Measurements from ENCODE around the gene CAPZB. TPM values are rescaled to one million over a fixed set of nuclear protein-coding genes. Genes with fewer than 3 reads are reported as not detected.

The CAPZB gene
- total RNA-seq, 3 donors from 2014 or later = 112 to 114 (median 113) TPM

- no peak for TF ChIP-seq POLR2A (IDR thresholded peaks at IDR 0.05)
- no peak for TF ChIP-seq CTCF (IDR thresholded peaks at IDR 0.05)
- TF ChIP-seq POLR2AphosphoS5 (IDR thresholded peaks at IDR 0.05) = no peak
- Histone ChIP-seq H3K4me3 (no peak overlapping the region), H3K27ac (peak overlapping the region; percentile 66 to 89), H3K36me3 (no peaks in the 10 kb centered on the region), H3K9me3 (no peaks in the 10 kb centered on the region), H3K27me3 (no peaks in the 10 kb centered on the region), H3K4me1 (no peaks in the 10 kb centered on the region)
- intact Hi-C loops (cut with DNase I; ENCODE audit: low total_unique reads) = no loop called here
- DNase-seq (ENCODE audit: low spot score in 2 of 2) = no peak
Observed at GRCh38 chr1:19372602-19373001, 112.7 kb downstream of the CAPZB start.

DNA sequence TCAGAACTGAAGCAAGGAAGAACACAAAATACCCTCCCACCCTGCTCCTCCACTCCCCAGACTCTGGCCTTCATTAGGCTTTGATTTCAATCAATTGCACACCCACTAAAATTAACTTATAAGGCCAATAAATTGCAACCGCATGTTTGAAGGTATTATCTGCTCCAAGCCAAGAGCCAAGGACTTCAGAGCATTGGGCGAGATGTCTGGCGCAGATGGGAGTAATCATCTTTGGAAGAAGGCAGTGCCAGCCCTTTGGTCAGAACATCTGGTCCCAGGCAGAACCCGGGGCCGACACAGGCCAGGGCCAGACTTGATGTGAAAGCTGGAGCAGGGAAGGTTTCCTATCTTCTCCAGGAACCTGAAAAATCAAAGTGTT, 113.2 kb downstream of the CAPZB start:
- no peak for DNase-seq (ENCODE audit: low spot score in 2 of 2)
- H3K9me3 ChIP-seq = no peaks in the 10 kb centered on the region
- H3K4me3 ChIP-seq = no peak overlapping the region
- intact Hi-C loops (cut with DNase I; ENCODE audit: low total_unique reads) = no loop called here
- no peaks in the 10 kb centered on the region for H3K4me1 ChIP-seq
- H3K27me3 ChIP-seq = no peaks in the 10 kb centered on the region
- peak overlapping the region; percentile 66 to 89 for H3K27ac ChIP-seq
- no peak for TF ChIP-seq POLR2A (IDR thresholded peaks at IDR 0.05)
- TF ChIP-seq POLR2AphosphoS5 (IDR thresholded peaks at IDR 0.05) = no peak
- no peak for TF ChIP-seq CTCF (IDR thresholded peaks at IDR 0.05)
- no peaks in the 10 kb centered on the region for H3K36me3 ChIP-seq

DNA sequence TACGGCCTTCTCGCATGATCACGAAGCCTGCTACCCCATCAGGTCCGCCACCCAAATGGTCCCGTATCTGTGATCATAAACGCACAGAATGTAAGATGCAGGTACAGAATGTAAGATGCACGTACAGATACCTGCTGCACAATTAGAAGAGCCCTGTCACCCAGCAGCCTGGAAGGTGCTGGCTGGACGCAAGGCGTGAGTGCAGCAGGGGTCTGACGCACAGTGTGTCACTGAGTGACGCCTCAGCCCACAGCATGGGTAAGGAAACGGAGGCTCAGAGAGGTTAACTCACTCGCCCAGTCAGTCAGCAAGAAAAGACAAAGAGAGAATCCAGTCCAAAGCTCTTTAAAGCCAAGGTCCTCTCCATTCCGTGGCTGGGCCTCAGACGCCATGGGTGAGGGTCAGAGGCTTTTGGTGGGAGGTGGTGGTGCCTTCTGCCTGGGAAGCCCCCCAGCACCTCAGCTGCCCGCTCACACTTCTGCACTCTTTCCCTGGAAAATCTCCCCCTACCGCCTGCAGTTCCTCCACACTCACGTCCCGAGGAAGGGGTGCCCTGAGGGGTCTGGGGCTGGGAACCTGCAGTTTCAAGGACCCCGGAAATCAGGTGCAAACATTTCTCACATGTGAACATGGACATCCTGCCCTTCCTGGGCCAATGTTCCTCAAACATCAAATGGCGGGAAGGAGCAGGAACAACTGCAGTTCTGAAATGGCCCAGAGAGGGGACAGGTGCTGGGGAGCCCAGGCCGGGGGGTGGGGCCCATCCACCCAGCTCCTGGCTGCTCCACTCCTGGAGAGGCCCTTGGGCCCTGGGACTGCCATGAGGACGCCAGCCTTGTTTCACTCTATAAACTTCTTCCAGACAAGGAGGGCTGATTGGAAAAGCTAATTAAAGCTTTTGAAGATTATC, 113.9 kb downstream of the CAPZB start:
- Histone ChIP-seq H3K27ac (peak overlapping the region; percentile 66 to 89), H3K9me3 (no peaks in the 10 kb centered on the region), H3K36me3 (no peaks in the 10 kb centered on the region), H3K27me3 (no peaks in the 10 kb centered on the region), H3K4me3 (no peak overlapping the region), H3K4me1 (no peaks in the 10 kb centered on the region)
- TF ChIP-seq POLR2AphosphoS5 (IDR thresholded peaks at IDR 0.05) (no peak), CTCF (IDR thresholded peaks at IDR 0.05) (no peak), POLR2A (IDR thresholded peaks at IDR 0.05) (no peak)
- no peak for DNase-seq (ENCODE audit: low spot score in 2 of 2)
- intact Hi-C loops (cut with DNase I; ENCODE audit: low total_unique reads) = no loop called here

DNA sequence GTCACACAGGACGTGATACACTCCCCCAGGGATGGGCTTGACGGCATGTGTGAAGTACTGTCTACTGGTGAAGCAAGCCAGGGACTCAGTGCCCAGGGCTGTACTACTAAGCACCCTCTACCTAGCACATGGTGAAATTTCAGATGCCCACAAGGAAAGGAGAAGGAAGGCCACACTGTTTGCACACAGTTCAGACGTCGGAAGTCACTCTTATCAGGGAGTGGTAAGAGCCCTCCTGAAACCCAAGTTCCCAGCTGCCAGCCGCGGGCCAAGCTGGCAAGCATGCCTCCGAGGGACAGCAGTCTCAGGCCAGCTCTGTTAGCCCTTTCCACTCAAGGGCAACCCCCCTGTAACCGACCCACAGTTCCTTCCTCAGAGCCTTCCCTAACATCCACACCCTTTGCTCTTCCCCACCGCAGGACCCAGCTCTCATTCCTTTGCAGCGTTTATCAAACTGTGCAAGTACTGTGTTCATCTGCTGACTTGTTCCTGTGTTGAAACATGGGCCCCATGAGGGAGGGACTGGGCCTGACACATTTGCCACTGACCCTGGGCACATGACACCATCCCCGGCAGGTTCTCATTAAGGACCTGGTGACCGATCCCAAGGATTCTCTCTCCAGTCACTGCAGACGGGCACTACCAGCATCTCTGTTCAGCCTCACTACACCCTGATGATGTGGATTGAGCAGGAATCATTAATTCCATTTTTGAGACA, 114.7 kb downstream of the CAPZB start:
- peak overlapping the region; percentile 27 to 55 for H3K27ac ChIP-seq
- no peak overlapping the region for H3K4me3 ChIP-seq
- TF ChIP-seq POLR2AphosphoS5 (IDR thresholded peaks at IDR 0.05) (no peak), CTCF (IDR thresholded peaks at IDR 0.05) (no peak), POLR2A (IDR thresholded peaks at IDR 0.05) (no peak)
- no peaks in the 10 kb centered on the region for H3K9me3 ChIP-seq
- H3K27me3 ChIP-seq = no peaks in the 10 kb centered on the region
- H3K4me1 ChIP-seq = no peaks in the 10 kb centered on the region
- intact Hi-C loops (cut with DNase I; ENCODE audit: low total_unique reads) = no loop called here
- DNase-seq (ENCODE audit: low spot score in 2 of 2) = no peak
- H3K36me3 ChIP-seq = no peaks in the 10 kb centered on the region

All from breast epithelium (tissue), 4 donors.